Measurements from ENCODE around the gene NUTM2A. TPM values are rescaled to one million over a fixed set of nuclear protein-coding genes. Genes with fewer than 3 reads are reported as not detected.
"Not testable (repeated sequence)": the region's sequence is repeated elsewhere in the genome, so short reads cannot be mapped to it uniquely, and the experiment has no call there.

Gene NUTM2A
- total RNA-seq, 1 donor from 2014 or later = 1.0 TPM

DNA sequence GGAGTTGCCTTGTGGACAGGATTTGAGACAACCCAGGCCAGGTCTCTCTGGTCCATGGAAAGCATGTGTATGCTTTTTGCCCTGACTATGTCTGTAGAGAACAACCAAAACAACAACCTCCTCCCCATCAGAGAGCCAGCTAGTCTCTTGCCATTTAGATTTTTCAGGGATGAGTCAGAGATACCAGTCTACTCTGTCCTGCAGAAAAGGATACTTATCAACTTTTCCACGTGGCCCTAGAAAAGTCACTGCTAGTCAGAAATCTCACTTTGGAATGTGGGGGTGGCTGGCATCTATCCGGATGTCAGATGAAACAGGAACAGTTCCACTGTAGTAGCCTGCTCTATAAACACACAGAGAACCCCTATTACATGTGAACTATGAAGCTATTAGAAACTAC is 13.4 kb upstream of the NUTM2A start:
- not testable (repeated sequence) for H3K27ac ChIP-seq (ENCODE audit: low read depth, low read length); H3K4me3 ChIP-seq (ENCODE audit: low read length in 3 of 3); H3K4me1 ChIP-seq (ENCODE audit: control insufficient read depth in 3 of 3, insufficient read depth in 3 of 3, low read length in 3 of 3); H3K9me3 ChIP-seq (ENCODE audit: control insufficient read depth in 3 of 3, low read length in 3 of 3); H3K9ac ChIP-seq (ENCODE audit: low read depth in 1 of 3, low read length in 3 of 3); H3K27me3 ChIP-seq (ENCODE audit: control insufficient read depth in 3 of 3, insufficient read depth in 3 of 3, low read length in 3 of 3); H3K36me3 ChIP-seq (ENCODE audit: control insufficient read depth in 3 of 3, insufficient read depth in 3 of 3, low read length in 3 of 3)

- H3K27me3 ChIP-seq (ENCODE audit: control insufficient read depth in 3 of 3, insufficient read depth in 3 of 3, low read length in 3 of 3); H3K27ac ChIP-seq (ENCODE audit: low read depth, low read length); H3K9ac ChIP-seq (ENCODE audit: low read depth in 1 of 3, low read length in 3 of 3); H3K4me1 ChIP-seq (ENCODE audit: control insufficient read depth in 3 of 3, insufficient read depth in 3 of 3, low read length in 3 of 3); H3K4me3 ChIP-seq (ENCODE audit: low read length in 3 of 3); H3K9me3 ChIP-seq (ENCODE audit: control insufficient read depth in 3 of 3, low read length in 3 of 3); H3K36me3 ChIP-seq (ENCODE audit: control insufficient read depth in 3 of 3, insufficient read depth in 3 of 3, low read length in 3 of 3): not testable (repeated sequence)
These were observed 12.0 kb upstream of the NUTM2A start for GRCh38 chr10:87213150-87213765.

- H3K9me3 ChIP-seq (ENCODE audit: control insufficient read depth in 3 of 3, low read length in 3 of 3); H3K36me3 ChIP-seq (ENCODE audit: control insufficient read depth in 3 of 3, insufficient read depth in 3 of 3, low read length in 3 of 3); H3K9ac ChIP-seq (ENCODE audit: low read depth in 1 of 3, low read length in 3 of 3); H3K4me1 ChIP-seq (ENCODE audit: control insufficient read depth in 3 of 3, insufficient read depth in 3 of 3, low read length in 3 of 3); H3K27ac ChIP-seq (ENCODE audit: low read depth, low read length); H3K27me3 ChIP-seq (ENCODE audit: control insufficient read depth in 3 of 3, insufficient read depth in 3 of 3, low read length in 3 of 3); H3K4me3 ChIP-seq (ENCODE audit: low read length in 3 of 3): not testable (repeated sequence)
These were observed 11.4 kb upstream of the NUTM2A start for GRCh38 chr10:87213806-87214205.

GRCh38 chr10:87216120-87216519 is 9.1 kb upstream of the NUTM2A start:
- not testable (repeated sequence) for H3K4me3 ChIP-seq (ENCODE audit: low read length in 3 of 3); H3K27me3 ChIP-seq (ENCODE audit: control insufficient read depth in 3 of 3, insufficient read depth in 3 of 3, low read length in 3 of 3); H3K4me1 ChIP-seq (ENCODE audit: control insufficient read depth in 3 of 3, insufficient read depth in 3 of 3, low read length in 3 of 3); H3K27ac ChIP-seq (ENCODE audit: low read depth, low read length); H3K36me3 ChIP-seq (ENCODE audit: control insufficient read depth in 3 of 3, insufficient read depth in 3 of 3, low read length in 3 of 3); H3K9ac ChIP-seq (ENCODE audit: low read depth in 1 of 3, low read length in 3 of 3); H3K9me3 ChIP-seq (ENCODE audit: control insufficient read depth in 3 of 3, low read length in 3 of 3)

DNA sequence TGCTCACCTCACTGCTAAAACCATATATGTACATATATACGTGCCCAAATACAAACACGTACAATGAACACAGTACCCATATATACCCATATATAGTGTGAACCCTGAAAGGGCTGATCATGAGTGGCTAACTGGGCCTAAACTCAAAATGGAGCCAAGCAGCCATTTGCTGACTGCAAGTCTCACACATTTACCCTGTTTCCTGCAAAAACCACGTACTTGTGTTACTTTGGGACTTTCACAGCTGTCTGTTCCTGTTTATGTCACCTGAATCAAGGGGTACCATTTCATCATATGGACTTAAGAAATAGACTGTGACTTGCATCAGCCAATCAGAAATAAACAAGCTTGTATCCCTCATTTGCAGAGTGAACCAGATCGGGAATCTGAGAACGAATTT is 5.9 kb upstream of the NUTM2A start:
- not testable (repeated sequence) for H3K9ac ChIP-seq (ENCODE audit: low read depth in 1 of 3, low read length in 3 of 3); H3K4me1 ChIP-seq (ENCODE audit: control insufficient read depth in 3 of 3, insufficient read depth in 3 of 3, low read length in 3 of 3)

DNA sequence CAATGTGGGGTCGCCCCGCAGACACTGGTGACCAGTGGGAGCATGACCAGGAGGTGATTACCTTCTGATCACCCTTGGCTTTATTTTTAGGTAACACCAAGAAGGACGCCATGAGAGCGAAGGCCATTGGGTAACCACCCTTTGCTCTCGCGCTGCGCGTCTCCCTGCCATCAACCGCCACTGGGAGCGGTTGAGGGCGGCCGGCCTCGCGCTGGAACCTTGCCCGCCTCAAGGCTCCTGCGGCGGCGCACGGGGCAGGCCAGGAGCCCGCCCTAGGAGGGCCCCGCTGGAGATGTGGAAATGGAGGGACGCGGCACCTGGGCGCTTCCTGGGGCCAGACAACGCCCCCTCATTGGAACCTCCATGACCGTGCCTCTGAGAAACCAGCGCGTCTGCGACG is 2.5 kb upstream of the NUTM2A start:
- not testable (repeated sequence) for H3K4me3 ChIP-seq (ENCODE audit: low read length in 3 of 3); H3K36me3 ChIP-seq (ENCODE audit: control insufficient read depth in 3 of 3, insufficient read depth in 3 of 3, low read length in 3 of 3); H3K9me3 ChIP-seq (ENCODE audit: control insufficient read depth in 3 of 3, low read length in 3 of 3); H3K27ac ChIP-seq (ENCODE audit: low read depth, low read length); H3K4me1 ChIP-seq (ENCODE audit: control insufficient read depth in 3 of 3, insufficient read depth in 3 of 3, low read length in 3 of 3); H3K27me3 ChIP-seq (ENCODE audit: control insufficient read depth in 3 of 3, insufficient read depth in 3 of 3, low read length in 3 of 3); H3K9ac ChIP-seq (ENCODE audit: low read depth in 1 of 3, low read length in 3 of 3)

More for the DNA sequence above, 5.9 kb upstream of the NUTM2A start:
- H3K27me3 ChIP-seq (ENCODE audit: control insufficient read depth in 3 of 3, insufficient read depth in 3 of 3, low read length in 3 of 3); H3K36me3 ChIP-seq (ENCODE audit: control insufficient read depth in 3 of 3, insufficient read depth in 3 of 3, low read length in 3 of 3); H3K9me3 ChIP-seq (ENCODE audit: control insufficient read depth in 3 of 3, low read length in 3 of 3); H3K27ac ChIP-seq (ENCODE audit: low read depth, low read length); H3K4me3 ChIP-seq (ENCODE audit: low read length in 3 of 3): not testable (repeated sequence)

DNA sequence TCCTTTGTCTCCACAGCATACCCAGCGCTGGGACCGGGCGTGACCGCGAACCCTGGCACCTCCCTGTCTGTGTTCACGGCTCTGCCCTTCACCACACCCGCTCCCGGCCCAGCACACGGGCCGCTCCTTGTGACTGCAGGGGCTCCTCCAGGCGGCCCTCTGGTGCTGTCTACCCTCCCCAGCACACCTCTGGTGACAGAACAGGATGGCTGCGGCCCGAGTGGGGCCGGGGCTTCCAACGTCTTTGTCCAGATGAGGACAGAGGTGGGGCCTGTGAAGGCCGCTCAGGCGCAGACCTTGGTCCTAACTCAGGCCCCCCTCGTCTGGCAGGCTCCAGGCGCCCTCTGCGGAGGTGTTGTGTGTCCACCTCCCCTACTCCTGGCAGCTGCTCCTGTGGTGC is 3.0 kb downstream of the NUTM2A start:
- not testable (repeated sequence) for H3K27me3 ChIP-seq (ENCODE audit: control insufficient read depth in 3 of 3, insufficient read depth in 3 of 3, low read length in 3 of 3); H3K9me3 ChIP-seq (ENCODE audit: control insufficient read depth in 3 of 3, low read length in 3 of 3); H3K9ac ChIP-seq (ENCODE audit: low read depth in 1 of 3, low read length in 3 of 3); H3K4me3 ChIP-seq (ENCODE audit: low read length in 3 of 3); H3K4me1 ChIP-seq (ENCODE audit: control insufficient read depth in 3 of 3, insufficient read depth in 3 of 3, low read length in 3 of 3); H3K36me3 ChIP-seq (ENCODE audit: control insufficient read depth in 3 of 3, insufficient read depth in 3 of 3, low read length in 3 of 3); H3K27ac ChIP-seq (ENCODE audit: low read depth, low read length)

DNA sequence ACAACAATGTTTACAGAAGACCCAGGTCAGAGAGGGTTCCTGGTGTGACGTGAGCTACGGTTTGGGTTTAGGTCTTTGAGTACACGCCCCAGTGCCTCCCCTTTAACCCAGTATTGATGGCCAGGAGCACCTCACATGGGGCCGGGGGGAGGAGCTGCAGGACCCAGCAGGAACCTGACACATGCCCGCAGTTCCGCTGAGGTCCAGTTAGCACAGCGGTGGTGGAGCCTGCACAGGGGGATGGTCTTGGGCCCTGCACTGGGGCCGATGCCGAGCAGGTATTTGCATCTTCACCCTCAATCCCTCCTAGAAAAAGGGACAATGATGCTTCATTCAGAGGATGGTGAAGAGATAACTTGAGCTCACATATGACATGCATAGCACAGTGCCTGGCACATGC is 4.0 kb downstream of the NUTM2A start:
- not testable (repeated sequence) for H3K9me3 ChIP-seq (ENCODE audit: control insufficient read depth in 3 of 3, low read length in 3 of 3); H3K27me3 ChIP-seq (ENCODE audit: control insufficient read depth in 3 of 3, insufficient read depth in 3 of 3, low read length in 3 of 3); H3K4me3 ChIP-seq (ENCODE audit: low read length in 3 of 3); H3K27ac ChIP-seq (ENCODE audit: low read depth, low read length); H3K36me3 ChIP-seq (ENCODE audit: control insufficient read depth in 3 of 3, insufficient read depth in 3 of 3, low read length in 3 of 3); H3K4me1 ChIP-seq (ENCODE audit: control insufficient read depth in 3 of 3, insufficient read depth in 3 of 3, low read length in 3 of 3); H3K9ac ChIP-seq (ENCODE audit: low read depth in 1 of 3, low read length in 3 of 3)

GRCh38 chr10:87234854-87235253 is 9.6 kb downstream of the NUTM2A start:
- H3K9ac ChIP-seq (ENCODE audit: low read depth in 1 of 3, low read length in 3 of 3); H3K27me3 ChIP-seq (ENCODE audit: control insufficient read depth in 3 of 3, insufficient read depth in 3 of 3, low read length in 3 of 3); H3K9me3 ChIP-seq (ENCODE audit: control insufficient read depth in 3 of 3, low read length in 3 of 3); H3K27ac ChIP-seq (ENCODE audit: low read depth, low read length); H3K36me3 ChIP-seq (ENCODE audit: control insufficient read depth in 3 of 3, insufficient read depth in 3 of 3, low read length in 3 of 3); H3K4me1 ChIP-seq (ENCODE audit: control insufficient read depth in 3 of 3, insufficient read depth in 3 of 3, low read length in 3 of 3); H3K4me3 ChIP-seq (ENCODE audit: low read length in 3 of 3): not testable (repeated sequence)

- H3K4me3 ChIP-seq (ENCODE audit: low read length in 3 of 3); H3K9ac ChIP-seq (ENCODE audit: low read depth in 1 of 3, low read length in 3 of 3); H3K27me3 ChIP-seq (ENCODE audit: control insufficient read depth in 3 of 3, insufficient read depth in 3 of 3, low read length in 3 of 3); H3K27ac ChIP-seq (ENCODE audit: low read depth, low read length); H3K36me3 ChIP-seq (ENCODE audit: control insufficient read depth in 3 of 3, insufficient read depth in 3 of 3, low read length in 3 of 3); H3K4me1 ChIP-seq (ENCODE audit: control insufficient read depth in 3 of 3, insufficient read depth in 3 of 3, low read length in 3 of 3); H3K9me3 ChIP-seq (ENCODE audit: control insufficient read depth in 3 of 3, low read length in 3 of 3): not testable (repeated sequence)
These were observed 12.0 kb downstream of the NUTM2A start for GRCh38 chr10:87237244-87237643.

GRCh38 chr10:87239346-87239808 is 14.1 kb downstream of the NUTM2A start:
- H3K27ac ChIP-seq (ENCODE audit: low read depth, low read length); H3K27me3 ChIP-seq (ENCODE audit: control insufficient read depth in 3 of 3, insufficient read depth in 3 of 3, low read length in 3 of 3); H3K36me3 ChIP-seq (ENCODE audit: control insufficient read depth in 3 of 3, insufficient read depth in 3 of 3, low read length in 3 of 3); H3K4me3 ChIP-seq (ENCODE audit: low read length in 3 of 3); H3K4me1 ChIP-seq (ENCODE audit: control insufficient read depth in 3 of 3, insufficient read depth in 3 of 3, low read length in 3 of 3); H3K9ac ChIP-seq (ENCODE audit: low read depth in 1 of 3, low read length in 3 of 3); H3K9me3 ChIP-seq (ENCODE audit: control insufficient read depth in 3 of 3, low read length in 3 of 3): not testable (repeated sequence)

Data from skeletal muscle tissue (tissue), 4 donors.